Measurements from ENCODE around the gene STXBP5L. TPM values are rescaled to one million over a fixed set of nuclear protein-coding genes. Genes with fewer than 3 reads are reported as not detected.

The STXBP5L gene
- total RNA-seq, 2 experiments from 2014 or later, result not detected

- Histone ChIP-seq H3K4me3 (ENCODE audit: low read length) (no peak overlapping the region), H3K4me1 (ENCODE audit: insufficient read depth, low read length) (no peaks in the 10 kb centered on the region), H3K27me3 (ENCODE audit: control insufficient read depth in 1 of 2, insufficient read depth in 2 of 2, low read length in 2 of 2) (no peaks in the 10 kb centered on the region), H3K27ac (ENCODE audit: low read depth in 1 of 2, low read length in 2 of 2) (no peak overlapping the region), H3K9me3 (ENCODE audit: control insufficient read depth in 1 of 2, insufficient read depth in 1 of 2, low read length in 2 of 2) (peaks cover 0 to 18% of the 10 kb centered on the region in 2 experiments), H3K36me3 (ENCODE audit: insufficient read depth, low read length) (no peaks in the 10 kb centered on the region)
- Mint-ChIP-seq H3K4me3 (no peak overlapping the region), H3K9me3 (peaks cover 11% of the 10 kb centered on the region), H3K27me3 (no peaks in the 10 kb centered on the region), H3K27ac (no peak overlapping the region), H3K36me3 (ENCODE audit: low read depth) (no peaks in the 10 kb centered on the region), H3K4me1 (ENCODE audit: low read depth) (no peaks in the 10 kb centered on the region)
- intact Hi-C loops (cut with DNase I, micrococcal nuclease), result no loop called here
- ChIA-PET POLR2A (no interaction called here), CTCF (no interaction called here)
- ATAC-seq (ENCODE audit: poor library complexity) (no peak), DNase-seq (no peak)
- no peak for TF ChIP-seq CTCF (IDR thresholded peaks at IDR 0.05)
Measured at GRCh38 chr3:120983841-120984240, 75.8 kb downstream of the STXBP5L start.

- H3K27me3 Mint-ChIP-seq, result no peaks in the 10 kb centered on the region
- intact Hi-C loops (cut with DNase I, micrococcal nuclease), result no loop called here
- H3K36me3 Mint-ChIP-seq (ENCODE audit: low read depth), result no peaks in the 10 kb centered on the region
- ChIA-PET CTCF (no interaction called here), POLR2A (no interaction called here)
- no peak for TF ChIP-seq CTCF (IDR thresholded peaks at IDR 0.05)
- H3K4me3 Mint-ChIP-seq, result no peak overlapping the region
- H3K4me1 Mint-ChIP-seq (ENCODE audit: low read depth), result no peaks in the 10 kb centered on the region
- ATAC-seq (ENCODE audit: poor library complexity), result no peak
- peaks cover 0 to 11% of the 10 kb centered on the region in 2 experiments for H3K9me3 ChIP-seq (ENCODE audit: control insufficient read depth in 1 of 2, insufficient read depth in 1 of 2, low read length in 2 of 2)
- H3K4me1 ChIP-seq (ENCODE audit: insufficient read depth, low read length), result no peaks in the 10 kb centered on the region
- H3K4me3 ChIP-seq (ENCODE audit: low read length), result no peak overlapping the region
- peaks cover 12% of the 10 kb centered on the region for H3K9me3 Mint-ChIP-seq
- DNase-seq, result no peak
- H3K27ac ChIP-seq (ENCODE audit: low read depth in 1 of 2, low read length in 2 of 2), result no peak overlapping the region
- no peak overlapping the region for H3K27ac Mint-ChIP-seq
- no peaks in the 10 kb centered on the region for H3K36me3 ChIP-seq (ENCODE audit: insufficient read depth, low read length)
- no peaks in the 10 kb centered on the region for H3K27me3 ChIP-seq (ENCODE audit: control insufficient read depth in 1 of 2, insufficient read depth in 2 of 2, low read length in 2 of 2)
Measured at GRCh38 chr3:120985242-120985641, 77.2 kb downstream of the STXBP5L start.

- no peak for ATAC-seq (ENCODE audit: poor library complexity)
Measured at GRCh38 chr3:120988994-120989393, 81.0 kb downstream of the STXBP5L start.

More at GRCh38 chr3:120988994-120989393, 81.0 kb downstream of the STXBP5L start:
- Mint-ChIP-seq H3K27me3 (no peaks in the 10 kb centered on the region), H3K9me3 (peaks cover 7% of the 10 kb centered on the region), H3K36me3 (ENCODE audit: low read depth) (no peaks in the 10 kb centered on the region), H3K4me1 (ENCODE audit: low read depth) (no peaks in the 10 kb centered on the region), H3K27ac (no peak overlapping the region), H3K4me3 (no peak overlapping the region)
- ChIA-PET CTCF (no interaction called here), POLR2A (no interaction called here)
- Histone ChIP-seq H3K4me3 (ENCODE audit: low read length) (no peak overlapping the region), H3K36me3 (ENCODE audit: insufficient read depth, low read length) (no peaks in the 10 kb centered on the region), H3K9me3 (ENCODE audit: control insufficient read depth in 1 of 2, insufficient read depth in 1 of 2, low read length in 2 of 2) (no peaks in the 10 kb centered on the region), H3K27ac (ENCODE audit: low read depth in 1 of 2, low read length in 2 of 2) (no peak overlapping the region), H3K4me1 (ENCODE audit: insufficient read depth, low read length) (no peaks in the 10 kb centered on the region), H3K27me3 (ENCODE audit: control insufficient read depth in 1 of 2, insufficient read depth in 2 of 2, low read length in 2 of 2) (no peaks in the 10 kb centered on the region)
- intact Hi-C loops (cut with DNase I, micrococcal nuclease), result no loop called here
- no peak for DNase-seq
- TF ChIP-seq CTCF (IDR thresholded peaks at IDR 0.05), result no peak

Measured in CD4-positive, alpha-beta T cell (primary cell).